ENCODE measurements around the gene RIOX2. TPM values are rescaled to one million over a fixed set of nuclear protein-coding genes. Genes with fewer than 3 reads are reported as not detected.

The RIOX2 gene
- total RNA-seq, 1 donor from 2014 or later, result 20.2 TPM

GRCh38 chr3:97993526-97993925 is 21.3 kb upstream of the RIOX2 start:
- Histone ChIP-seq H3K9me3 (ENCODE audit: insufficient read depth, low read depth, low read length) (no peaks in the 10 kb centered on the region), H3K36me3 (ENCODE audit: insufficient read depth, low read length) (no peaks in the 10 kb centered on the region), H2AFZ (ENCODE audit: low read depth, low read length) (no peak overlapping the region), H4K20me1 (ENCODE audit: insufficient read depth, low read length) (no peaks in the 10 kb centered on the region), H3K79me2 (ENCODE audit: insufficient read depth, low read length) (no peaks in the 10 kb centered on the region), H3K4me2 (ENCODE audit: low read length) (no peak overlapping the region), H3K9ac (ENCODE audit: low read length) (no peak overlapping the region), H3K4me3 (ENCODE audit: insufficient read depth, low read depth, low read length) (no peak overlapping the region), H3K27ac (ENCODE audit: low read depth, low read length) (no peak overlapping the region), H3K4me1 (ENCODE audit: insufficient read depth, low read length) (no peaks in the 10 kb centered on the region), H3K27me3 (ENCODE audit: insufficient read depth, low read length) (no peaks in the 10 kb centered on the region)
- H3K27ac Mint-ChIP-seq (ENCODE audit: unreplicated experiment), result no peak overlapping the region
- FAIRE-seq, result no peak
- no peak overlapping the region for H3K4me3 Mint-ChIP-seq (ENCODE audit: unreplicated experiment)
- no peaks in the 10 kb centered on the region for H3K36me3 Mint-ChIP-seq (ENCODE audit: low read depth, unreplicated experiment)
- no peaks in the 10 kb centered on the region for H3K4me1 Mint-ChIP-seq (ENCODE audit: low read depth, unreplicated experiment)
- no peaks in the 10 kb centered on the region for H3K27me3 Mint-ChIP-seq (ENCODE audit: low read depth, unreplicated experiment)
- H3K9me3 Mint-ChIP-seq (ENCODE audit: unreplicated experiment), result no peaks in the 10 kb centered on the region
- no peak for TF ChIP-seq CTCF (IDR thresholded peaks at IDR 0.05; ENCODE audit: insufficient read depth, low read depth, low read length)
- no peak for TF ChIP-seq EZH2 (IDR thresholded peaks at IDR 0.05; ENCODE audit: insufficient read depth, low read length)
- no peak for DNase-seq (ENCODE audit: low read depth)

- no peaks in the 10 kb centered on the region for H3K4me1 Mint-ChIP-seq (ENCODE audit: low read depth, unreplicated experiment)
- FAIRE-seq, result no peak
Measured at GRCh38 chr3:97992547-97993173, 20.4 kb upstream of the RIOX2 start.

More at GRCh38 chr3:97992547-97993173, 20.4 kb upstream of the RIOX2 start:
- no peak overlapping the region for H3K4me2 ChIP-seq (ENCODE audit: low read length)
- DNase-seq (ENCODE audit: low read depth), result no peak
- H3K79me2 ChIP-seq (ENCODE audit: insufficient read depth, low read length), result no peaks in the 10 kb centered on the region
- H3K27me3 ChIP-seq (ENCODE audit: insufficient read depth, low read length), result no peaks in the 10 kb centered on the region
- H3K9ac ChIP-seq (ENCODE audit: low read length), result no peak overlapping the region
- H3K27ac ChIP-seq (ENCODE audit: low read depth, low read length), result no peak overlapping the region
- H3K36me3 ChIP-seq (ENCODE audit: insufficient read depth, low read length), result no peaks in the 10 kb centered on the region
- Mint-ChIP-seq H3K27ac (ENCODE audit: unreplicated experiment) (no peak overlapping the region), H3K27me3 (ENCODE audit: low read depth, unreplicated experiment) (no peaks in the 10 kb centered on the region), H3K4me3 (ENCODE audit: unreplicated experiment) (no peak overlapping the region), H3K36me3 (ENCODE audit: low read depth, unreplicated experiment) (no peaks in the 10 kb centered on the region), H3K9me3 (ENCODE audit: unreplicated experiment) (peaks cover 2% of the 10 kb centered on the region)
- no peaks in the 10 kb centered on the region for H4K20me1 ChIP-seq (ENCODE audit: insufficient read depth, low read length)
- H3K4me1 ChIP-seq (ENCODE audit: insufficient read depth, low read length), result no peaks in the 10 kb centered on the region
- no peak overlapping the region for H2AFZ ChIP-seq (ENCODE audit: low read depth, low read length)
- H3K4me3 ChIP-seq (ENCODE audit: insufficient read depth, low read depth, low read length), result no peak overlapping the region
- TF ChIP-seq EZH2 (IDR thresholded peaks at IDR 0.05; ENCODE audit: insufficient read depth, low read length) (no peak), CTCF (IDR thresholded peaks at IDR 0.05; ENCODE audit: insufficient read depth, low read depth, low read length) (no peak)
- H3K9me3 ChIP-seq (ENCODE audit: insufficient read depth, low read depth, low read length), result no peaks in the 10 kb centered on the region
